NAMALWA (cell line): ENCODE results near the gene STAG1.
"Not testable (repeated sequence)": the region's sequence is repeated elsewhere in the genome, so short reads cannot be mapped to it uniquely, and the experiment has no call there.

ENCODE experiments used
- DNase-seq: peaks from one replicate; pipeline ENCODE4 v3.0.0-alpha.2; 2015; ENCODE audit warnings: low spot score

Gene STAG1

GRCh38 chr3:136503056-136503455 lies 249.1 kb downstream of the STAG1 start:
- DNase-seq, result no peak

- DNase-seq, result no peak
Measured at GRCh38 chr3:136498919-136499447, 253.2 kb downstream of the STAG1 start.

- no peak for DNase-seq
Measured at GRCh38 chr3:136495213-136495612, 257.0 kb downstream of the STAG1 start.

- DNase-seq, result no peak
Measured at GRCh38 chr3:136490646-136491405, 261.4 kb downstream of the STAG1 start.

GRCh38 chr3:136485777-136486176 lies 266.4 kb downstream of the STAG1 start:
- DNase-seq, result no peak

GRCh38 chr3:136476280-136476679 lies 275.9 kb downstream of the STAG1 start:
- DNase-seq, result no peak

- DNase-seq, result not testable (repeated sequence)
Measured at GRCh38 chr3:136474876-136475275, 277.3 kb downstream of the STAG1 start.

GRCh38 chr3:136473716-136474326 lies 278.4 kb downstream of the STAG1 start:
- no peak for DNase-seq

GRCh38 chr3:136465296-136465695 lies 286.9 kb downstream of the STAG1 start:
- no peak for DNase-seq

- DNase-seq, result no peak
Measured at GRCh38 chr3:136464502-136464901, 287.7 kb downstream of the STAG1 start.

- DNase-seq, result no peak
Measured at GRCh38 chr3:136463170-136463569, 289.0 kb downstream of the STAG1 start.

- no peak for DNase-seq
Measured at GRCh38 chr3:136457793-136458192, 294.4 kb downstream of the STAG1 start.

GRCh38 chr3:136456196-136456595 lies 296.0 kb downstream of the STAG1 start:
- DNase-seq, result no peak

GRCh38 chr3:136444581-136444980 lies 307.6 kb downstream of the STAG1 start:
- DNase-seq, result no peak

GRCh38 chr3:136437043-136437442 lies 315.1 kb downstream of the STAG1 start:
- no peak for DNase-seq

GRCh38 chr3:136434429-136434828 lies 317.7 kb downstream of the STAG1 start:
- no peak for DNase-seq

GRCh38 chr3:136432685-136433084 lies 319.5 kb downstream of the STAG1 start:
- DNase-seq, result no peak

GRCh38 chr3:136428167-136428566 lies 324.0 kb downstream of the STAG1 start:
- DNase-seq, result no peak

GRCh38 chr3:136427236-136427635 lies 324.9 kb downstream of the STAG1 start:
- no peak for DNase-seq

- no peak for DNase-seq
Measured at GRCh38 chr3:136414476-136414875, 337.7 kb downstream of the STAG1 start.

GRCh38 chr3:136412307-136412706 lies 339.9 kb downstream of the STAG1 start:
- no peak for DNase-seq

GRCh38 chr3:136409549-136409948 lies 342.6 kb downstream of the STAG1 start:
- DNase-seq, result no peak

- no peak for DNase-seq
Measured at GRCh38 chr3:136404056-136404455, 348.1 kb downstream of the STAG1 start.

GRCh38 chr3:136396916-136397315 lies 355.3 kb downstream of the STAG1 start:
- DNase-seq, result no peak
